Fibroblast of gingiva (primary cell): ENCODE measurements around the gene EVA1A.

ENCODE experiments used
- DNase-seq: peaks from one replicate; pipeline ENCODE4 v3.0.0-alpha.2; 2011; ENCODE audit warnings: low read depth

Gene EVA1A

DNA sequence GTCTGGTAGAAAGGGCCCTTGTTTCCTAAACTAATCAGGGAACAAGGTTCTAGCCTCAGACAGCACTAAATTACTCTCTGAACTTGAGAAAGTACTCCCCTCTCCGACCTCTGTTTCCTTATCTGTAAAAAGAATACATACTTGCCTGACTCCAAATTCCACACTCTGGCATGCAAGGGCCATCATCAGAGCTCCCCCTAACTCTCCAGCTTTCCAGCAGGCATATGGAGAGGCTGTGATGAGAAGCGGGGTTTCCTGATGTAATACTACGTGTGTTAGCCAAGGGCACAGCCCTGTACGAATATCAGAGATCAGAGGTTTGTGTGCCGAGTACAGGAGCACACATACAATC lies 1.8 kb upstream of the EVA1A start:
- no peak for DNase-seq

DNA sequence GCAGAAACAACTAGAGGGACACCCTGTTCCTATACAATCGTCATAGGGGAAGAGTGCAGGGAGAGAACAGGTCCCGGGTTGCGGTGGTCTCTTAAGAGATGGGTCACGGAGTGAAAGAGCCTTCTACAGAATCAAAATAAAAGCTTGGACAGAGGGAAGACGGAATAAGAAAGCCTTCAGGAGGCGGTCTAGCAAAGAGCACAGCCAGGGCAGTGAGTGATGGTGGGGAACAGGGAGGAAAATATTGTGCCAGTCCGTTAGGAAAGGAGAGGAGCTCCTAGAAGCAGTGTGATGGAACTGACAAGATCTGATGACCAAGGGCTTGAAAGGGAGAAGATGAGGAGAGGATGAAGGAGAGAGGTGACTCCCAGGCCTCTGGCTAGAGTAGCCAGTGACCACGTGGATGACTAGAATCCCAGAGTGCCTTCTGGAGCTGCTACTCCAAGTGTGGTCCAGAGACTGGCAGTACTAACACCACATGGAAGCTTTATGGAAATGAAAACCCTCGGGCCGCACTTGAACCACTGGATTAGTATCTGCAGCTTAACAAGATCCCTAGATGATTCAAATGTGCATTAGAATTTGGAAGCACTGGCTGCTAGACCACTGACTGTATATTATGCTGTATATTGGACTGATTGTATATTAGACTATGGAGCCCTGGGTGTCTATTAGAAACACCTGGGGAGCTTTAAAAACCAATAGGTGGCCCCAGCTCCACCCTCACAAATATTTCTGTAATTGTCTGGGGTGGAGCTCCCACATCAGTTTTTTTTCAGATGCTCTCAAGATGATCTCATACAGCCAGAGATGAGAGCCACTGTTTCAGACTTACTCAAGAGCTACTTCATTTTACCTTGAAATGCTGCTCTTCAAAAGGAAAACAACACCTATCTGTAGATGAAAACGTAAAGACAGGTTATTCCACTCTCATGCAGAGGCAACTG lies 1.1 kb upstream of the EVA1A start:
- no peak for DNase-seq

DNA sequence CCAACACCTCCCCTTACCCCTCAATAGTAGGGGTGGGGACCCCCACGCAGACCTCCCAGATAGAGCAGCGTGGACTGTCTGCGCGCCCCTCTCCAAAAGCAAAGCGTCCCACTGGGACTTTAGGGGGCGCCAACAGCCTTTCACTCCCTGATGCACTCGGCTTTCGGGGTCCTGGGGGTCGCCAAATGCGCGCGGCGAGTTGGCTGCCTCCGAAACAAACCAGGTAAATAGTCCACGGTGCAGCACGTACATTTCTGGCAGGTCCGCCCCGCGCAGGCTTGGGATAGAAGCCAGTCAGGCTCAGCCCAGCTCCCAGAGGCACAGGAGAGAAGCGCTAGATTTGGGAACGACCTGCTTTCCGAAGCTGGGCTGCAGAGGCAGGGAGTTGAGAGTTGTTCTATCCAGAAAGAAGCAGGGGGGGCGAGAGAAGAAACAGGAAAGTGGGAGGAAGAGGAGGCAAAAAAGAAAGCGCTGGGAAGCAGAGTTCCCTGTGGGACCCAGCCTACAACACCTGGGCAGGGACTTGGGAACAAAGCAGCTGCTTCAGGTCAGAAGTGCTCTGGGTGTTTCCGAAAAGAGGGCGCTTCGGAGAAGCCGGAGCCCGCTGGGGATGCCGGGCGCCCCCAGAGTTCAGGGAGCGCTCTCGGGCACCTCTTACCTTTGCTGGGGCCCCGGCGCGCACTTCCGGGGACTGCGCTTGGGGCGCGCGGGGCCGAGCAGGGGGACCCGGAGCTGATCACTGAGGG lies 544 bp downstream of the EVA1A start:
- DNase-seq: peak; percentile 21

GRCh38 chr2:75559680-75560021 lies 1.1 kb downstream of the EVA1A start:
- DNase-seq: no peak

- DNase-seq: peak; percentile 55
These were observed 1.7 kb downstream of the EVA1A start for GRCh38 chr2:75558786-75559679.

GRCh38 chr2:75558136-75558535 lies 2.6 kb downstream of the EVA1A start:
- no peak for DNase-seq

DNA sequence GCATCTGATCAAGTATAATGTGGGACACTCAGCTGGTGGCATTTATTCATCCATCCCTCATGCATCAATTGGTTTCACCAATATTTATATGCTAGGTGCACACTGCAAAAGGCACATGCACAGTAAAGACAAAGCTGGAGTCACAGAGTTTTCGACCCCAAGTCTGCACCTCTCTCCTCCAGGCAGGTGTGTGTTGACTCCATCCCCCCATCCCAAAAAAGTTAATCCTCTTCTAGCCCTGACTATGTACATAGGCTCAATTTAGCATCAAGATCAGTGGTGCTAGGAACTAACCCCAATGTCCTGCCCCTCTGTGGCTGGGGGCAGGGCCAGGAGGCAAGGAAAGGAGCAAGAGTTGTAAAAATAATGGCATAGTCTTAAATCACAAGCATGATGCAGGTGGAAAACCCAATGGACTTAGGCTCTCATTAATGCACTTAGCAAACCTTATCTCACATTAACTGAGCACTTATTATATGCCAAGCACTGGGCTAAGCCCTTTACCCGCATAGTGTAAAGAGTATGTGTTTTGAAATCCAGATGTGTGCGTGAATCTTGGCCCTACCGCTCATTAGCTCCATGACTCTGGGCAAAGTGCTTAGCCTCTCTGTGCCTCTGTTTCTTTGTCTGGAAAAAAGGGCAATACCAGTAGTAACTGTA lies 3.1 kb downstream of the EVA1A start:
- no peak for DNase-seq

DNA sequence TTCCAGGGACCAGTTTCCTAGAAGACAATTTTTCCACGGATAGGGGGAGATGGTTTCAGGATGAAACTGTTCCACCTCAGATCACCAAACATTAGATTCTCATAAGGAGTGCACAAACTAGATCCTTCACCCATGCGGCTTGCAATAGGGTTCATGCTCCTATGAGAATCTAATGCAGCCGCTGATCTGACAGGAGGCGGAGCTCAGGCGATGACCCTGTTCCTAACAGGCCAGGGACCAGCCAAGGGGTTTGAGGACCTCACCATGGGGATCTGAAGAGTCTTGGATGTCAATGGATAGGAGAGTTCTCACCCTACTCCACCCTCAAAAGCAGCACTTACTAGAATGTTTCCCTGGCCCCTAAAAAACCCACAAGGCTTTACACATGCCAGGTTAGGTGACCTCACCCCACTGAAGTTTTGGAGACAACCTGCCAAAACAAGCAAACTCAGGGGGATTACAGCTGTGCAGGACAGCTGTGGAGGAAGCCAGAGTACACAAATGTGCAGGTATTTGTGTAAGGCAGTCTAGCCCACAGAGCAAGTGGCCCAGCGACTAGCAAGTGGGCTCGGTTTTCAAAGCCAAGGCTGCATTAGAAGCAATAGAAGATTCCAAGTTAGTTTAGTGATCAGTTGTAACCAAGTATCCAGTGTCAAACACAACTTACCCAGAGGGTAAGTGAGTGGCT lies 3.9 kb downstream of the EVA1A start:
- no peak for DNase-seq

DNA sequence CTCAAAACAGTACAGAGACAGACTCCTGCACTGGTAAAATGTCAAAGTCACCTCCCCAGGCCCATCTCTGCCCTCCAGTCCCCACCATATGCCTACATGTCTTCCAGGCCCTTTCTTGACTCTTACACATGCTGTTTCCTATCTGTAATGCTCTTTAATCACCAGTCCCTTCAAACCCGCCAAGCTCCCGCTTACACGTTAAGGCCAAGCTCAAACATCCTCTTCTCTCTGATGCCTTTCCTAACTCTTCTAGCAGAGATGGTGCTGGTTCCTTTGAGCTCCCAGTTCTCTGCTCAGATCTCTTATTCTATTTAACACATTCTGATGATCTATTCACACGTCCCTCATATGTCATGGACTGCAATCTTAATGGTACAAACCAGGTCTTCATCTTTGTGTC lies 5.0 kb downstream of the EVA1A start:
- no peak for DNase-seq

GRCh38 chr2:75553935-75554531 lies 6.7 kb downstream of the EVA1A start:
- no peak for DNase-seq

DNA sequence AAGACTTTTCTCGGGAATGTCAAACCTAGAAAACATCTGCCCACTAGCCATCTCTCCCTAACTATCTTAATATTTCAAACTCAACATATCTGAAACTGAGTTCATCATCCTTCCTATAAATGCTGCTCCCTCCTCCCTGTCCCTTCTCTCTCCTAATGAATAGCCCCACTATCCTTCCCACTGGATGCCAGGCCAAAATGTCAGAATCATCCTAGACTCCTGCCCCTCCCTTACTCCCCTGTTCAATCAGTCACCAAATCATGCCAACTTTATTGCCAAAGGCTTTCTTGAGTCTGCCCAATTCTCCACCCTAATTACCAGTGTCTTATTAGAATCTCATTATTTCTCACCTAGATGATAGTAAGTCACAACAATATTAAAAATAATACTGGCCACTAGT lies 8.5 kb downstream of the EVA1A start:
- no peak for DNase-seq

GRCh38 chr2:75551434-75551833 lies 9.3 kb downstream of the EVA1A start:
- no peak for DNase-seq

- no peak for DNase-seq
These were observed 11.1 kb downstream of the EVA1A start for GRCh38 chr2:75549401-75550253.

- DNase-seq: no peak
These were observed 12.6 kb downstream of the EVA1A start for GRCh38 chr2:75548036-75548573.

DNA sequence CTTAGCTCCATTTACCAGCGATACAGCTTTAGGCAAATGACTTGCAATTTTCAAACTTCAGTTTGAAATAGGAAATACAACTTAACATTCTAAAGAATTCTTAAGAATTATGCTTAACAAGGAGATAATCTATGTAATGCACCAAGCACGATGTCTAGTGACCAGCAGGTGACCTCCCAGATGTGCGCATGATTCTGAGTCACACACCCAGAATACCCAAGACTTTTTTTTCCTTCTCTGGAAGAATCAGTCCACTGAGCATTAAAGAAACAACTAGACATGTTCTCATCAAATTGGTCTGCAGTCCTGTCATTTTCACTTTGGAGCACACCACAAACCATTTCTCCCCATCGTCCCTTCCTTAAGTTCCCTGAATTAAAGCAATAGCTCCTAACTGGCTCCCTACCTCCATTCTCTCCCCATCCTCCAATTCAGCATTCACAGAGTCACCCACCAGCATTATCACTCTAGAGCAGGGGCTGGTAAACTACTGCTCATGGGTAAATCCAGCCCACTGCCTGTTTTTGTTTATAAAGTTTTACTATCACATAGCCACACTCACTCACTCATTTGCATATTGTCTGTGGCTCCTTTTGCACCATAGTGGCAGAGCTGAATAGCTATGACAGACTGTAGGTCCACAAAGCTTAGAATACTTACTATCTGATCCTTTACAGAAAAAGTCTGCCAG lies 13.2 kb downstream of the EVA1A start:
- DNase-seq: no peak

GRCh38 chr2:75545922-75546321 lies 14.8 kb downstream of the EVA1A start:
- no peak for DNase-seq

DNA sequence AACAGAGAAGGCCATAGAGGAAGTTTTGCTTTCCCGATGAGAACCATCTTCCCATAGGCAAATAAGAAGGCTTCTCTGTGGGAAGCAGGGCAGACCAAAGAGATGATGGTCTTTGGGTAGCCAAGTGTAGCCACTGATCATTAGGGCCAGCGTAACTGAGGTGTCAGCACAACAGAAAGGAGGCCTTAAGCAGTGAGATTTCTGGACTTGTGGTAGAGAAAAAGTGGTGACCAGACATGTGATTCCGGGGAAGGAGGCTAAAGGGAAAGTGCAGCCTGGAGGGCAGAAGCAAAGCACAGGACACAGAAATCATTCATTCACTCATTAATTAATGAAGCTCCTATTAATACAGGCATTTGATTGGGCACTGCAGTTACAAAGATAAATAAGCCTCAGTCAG lies 15.4 kb downstream of the EVA1A start:
- no peak for DNase-seq

DNA sequence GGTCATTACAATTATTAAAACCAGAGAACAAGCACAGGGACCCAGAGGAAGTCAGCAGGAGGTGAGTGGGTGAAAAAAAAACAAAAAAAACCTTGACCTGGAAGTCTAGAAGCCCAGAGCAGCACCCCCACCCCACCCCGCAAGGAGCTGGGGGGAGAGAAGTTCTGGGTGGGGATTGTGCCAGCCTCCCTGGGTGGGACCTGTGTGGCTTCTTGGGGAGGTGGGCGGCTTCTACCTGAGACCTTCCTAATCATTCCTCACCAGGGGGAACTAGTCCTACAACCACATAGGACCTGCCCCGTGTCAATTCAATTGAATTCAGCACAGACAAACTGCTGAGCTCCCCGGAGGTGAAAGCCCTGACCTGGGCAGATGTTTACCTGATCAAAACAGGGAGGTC lies 17.3 kb downstream of the EVA1A start:
- no peak for DNase-seq

GRCh38 chr2:75541430-75541829 lies 19.3 kb downstream of the EVA1A start:
- DNase-seq: no peak
